Activated CD4-positive, alpha-beta memory T cell treated with anti-CD3 and anti-CD28 coated beads, Interleukin-2, amount 10 ng/mL, durations not matched to agents 7 days and 5 days (primary cell): Measurements from ENCODE around the gene GMDS. TPM values are rescaled to one million over a fixed set of nuclear protein-coding genes. Genes with fewer than 3 reads are reported as not detected.
"Not testable (repeated sequence)": the region's sequence is repeated elsewhere in the genome, so short reads cannot be mapped to it uniquely, and the experiment has no call there.

Source experiments
- CTCF ChIA-PET: fragments of 350-600 bp; sonication (Branson Sonifier 250); formaldehyde crosslinking; loops from one replicate; lab custom pipeline; 2021; ENCODE audit warnings: antibody characterized with exemption, inconsistent platforms; lab: Charles Lee
- POLR2A ChIA-PET: fragments of 350-600 bp; sonication (Branson Sonifier 250); formaldehyde crosslinking; loops from one replicate; lab custom pipeline; 2021; ENCODE audit warnings: antibody characterized with exemption; lab: Charles Lee
- DNase-seq: peaks from one replicate; pipeline ENCODE4 v3.0.0-alpha.2; 2020
- H3K27ac Mint-ChIP-seq: one replicate; pipeline ENCODE4 v1.8.0; 2021; ENCODE audit warnings: mild to moderate bottlenecking, mixed read lengths
- H3K27me3 Mint-ChIP-seq: one replicate; pipeline ENCODE4 v1.8.0; 2021; ENCODE audit warnings: mixed read lengths
- H3K36me3 Mint-ChIP-seq: one replicate; pipeline ENCODE4 v1.8.0; 2021; ENCODE audit warnings: low read depth, mixed read lengths
- H3K4me1 Mint-ChIP-seq: one replicate; pipeline ENCODE4 v1.8.0; 2021; ENCODE audit warnings: mixed read lengths
- H3K4me3 Mint-ChIP-seq: one replicate; pipeline ENCODE4 v1.8.0; 2021; ENCODE audit warnings: mild to moderate bottlenecking, mixed read lengths
- H3K9me3 Mint-ChIP-seq: one replicate; pipeline ENCODE4 v1.8.0; 2021; ENCODE audit warnings: mixed read lengths
- total RNA-seq, 2 experiments: library from RNA; stranded (reverse); gene quantifications; one replicate each; pipeline ENCODE4 v1.2.3, GENCODE V29; 2021

Gene GMDS
- total RNA-seq, 2 experiments from 2014 or later, result 23.7 to 24.7 TPM

- ChIA-PET POLR2A (no interaction called here), CTCF (no interaction called here)
- Mint-ChIP-seq H3K36me3 (no peaks in the 10 kb centered on the region), H3K4me3 (no peak overlapping the region), H3K9me3 (no peaks in the 10 kb centered on the region), H3K27ac (no peak overlapping the region), H3K4me1 (peaks cover 11% of the 10 kb centered on the region), H3K27me3 (peaks cover 2% of the 10 kb centered on the region)
- no peak for DNase-seq
These were observed 480.1 kb downstream of the GMDS start for GRCh38 chr6:1765160-1765903.

GRCh38 chr6:1764397-1764987 lies 480.9 kb downstream of the GMDS start:
- Mint-ChIP-seq H3K27ac (no peak overlapping the region), H3K9me3 (no peaks in the 10 kb centered on the region), H3K4me3 (no peak overlapping the region), H3K4me1 (peaks cover 7% of the 10 kb centered on the region), H3K27me3 (peaks cover 2% of the 10 kb centered on the region), H3K36me3 (no peaks in the 10 kb centered on the region)
- CTCF ChIA-PET, result no interaction called here
- no peak for DNase-seq
- POLR2A ChIA-PET, result no interaction called here

GRCh38 chr6:1763404-1763803 lies 482.0 kb downstream of the GMDS start:
- ChIA-PET POLR2A (no interaction called here), CTCF (interaction anchor here (1.1 kb wide), 1 partner anchor 239 kb away, joined by 3 read pairs; no protein-coding TSS in a partner anchor)
- Mint-ChIP-seq H3K27me3 (peaks cover 2% of the 10 kb centered on the region), H3K4me1 (peaks cover 5% of the 10 kb centered on the region), H3K36me3 (no peaks in the 10 kb centered on the region), H3K27ac (no peak overlapping the region), H3K4me3 (no peak overlapping the region), H3K9me3 (no peaks in the 10 kb centered on the region)
- DNase-seq, result no peak

GRCh38 chr6:1762203-1762602 lies 483.2 kb downstream of the GMDS start:
- Mint-ChIP-seq H3K27me3 (peaks cover 2% of the 10 kb centered on the region), H3K27ac (no peak overlapping the region), H3K4me1 (no peaks in the 10 kb centered on the region), H3K9me3 (no peaks in the 10 kb centered on the region), H3K36me3 (no peaks in the 10 kb centered on the region), H3K4me3 (no peak overlapping the region)
- CTCF ChIA-PET, result no interaction called here
- POLR2A ChIA-PET, result no interaction called here
- no peak for DNase-seq

- no peak for DNase-seq
- POLR2A ChIA-PET, result no interaction called here
- Mint-ChIP-seq H3K4me3 (no peak overlapping the region), H3K4me1 (no peaks in the 10 kb centered on the region), H3K27ac (no peak overlapping the region), H3K27me3 (peaks cover 2% of the 10 kb centered on the region), H3K36me3 (no peaks in the 10 kb centered on the region), H3K9me3 (no peaks in the 10 kb centered on the region)
- CTCF ChIA-PET, result no interaction called here
These were observed 483.9 kb downstream of the GMDS start for GRCh38 chr6:1761477-1761877.

GRCh38 chr6:1760876-1761275 lies 484.5 kb downstream of the GMDS start:
- H3K4me3 Mint-ChIP-seq, result no peak overlapping the region
- POLR2A ChIA-PET, result no interaction called here
- H3K27ac Mint-ChIP-seq, result no peak overlapping the region
- CTCF ChIA-PET, result no interaction called here
- peaks cover 2% of the 10 kb centered on the region for H3K27me3 Mint-ChIP-seq
- H3K9me3 Mint-ChIP-seq, result no peaks in the 10 kb centered on the region
- DNase-seq, result no peak
- no peaks in the 10 kb centered on the region for H3K36me3 Mint-ChIP-seq
- H3K4me1 Mint-ChIP-seq, result no peaks in the 10 kb centered on the region

GRCh38 chr6:1759870-1760269 lies 485.5 kb downstream of the GMDS start:
- CTCF ChIA-PET, result no interaction called here
- no peak for DNase-seq
- H3K4me3 Mint-ChIP-seq, result no peak overlapping the region
- H3K4me1 Mint-ChIP-seq, result no peaks in the 10 kb centered on the region
- peaks cover 2% of the 10 kb centered on the region for H3K27me3 Mint-ChIP-seq
- H3K36me3 Mint-ChIP-seq, result no peaks in the 10 kb centered on the region
- H3K9me3 Mint-ChIP-seq, result no peaks in the 10 kb centered on the region
- H3K27ac Mint-ChIP-seq, result no peak overlapping the region
- POLR2A ChIA-PET, result no interaction called here

- Mint-ChIP-seq H3K36me3 (no peaks in the 10 kb centered on the region), H3K27ac (no peak overlapping the region)
These were observed 487.2 kb downstream of the GMDS start for GRCh38 chr6:1758076-1758679.

GRCh38 chr6:1757131-1757530 lies 488.3 kb downstream of the GMDS start:
- Mint-ChIP-seq H3K27me3 (no peaks in the 10 kb centered on the region), H3K27ac (no peak overlapping the region), H3K36me3 (no peaks in the 10 kb centered on the region), H3K4me3 (no peak overlapping the region), H3K4me1 (no peaks in the 10 kb centered on the region), H3K9me3 (peaks cover 9% of the 10 kb centered on the region)
- no peak for DNase-seq
- ChIA-PET CTCF (no interaction called here), POLR2A (no interaction called here)

More at GRCh38 chr6:1758076-1758679, 487.2 kb downstream of the GMDS start:
- ChIA-PET CTCF (no interaction called here), POLR2A (no interaction called here)
- Mint-ChIP-seq H3K27me3 (no peaks in the 10 kb centered on the region), H3K4me1 (no peaks in the 10 kb centered on the region), H3K4me3 (no peak overlapping the region), H3K9me3 (no peaks in the 10 kb centered on the region)
- no peak for DNase-seq

- Mint-ChIP-seq H3K4me3 (no peak overlapping the region), H3K4me1 (no peaks in the 10 kb centered on the region), H3K27ac (no peak overlapping the region), H3K9me3 (peaks cover 12% of the 10 kb centered on the region), H3K36me3 (no peaks in the 10 kb centered on the region), H3K27me3 (no peaks in the 10 kb centered on the region)
- ChIA-PET POLR2A (no interaction called here), CTCF (no interaction called here)
- no peak for DNase-seq
These were observed 488.8 kb downstream of the GMDS start for GRCh38 chr6:1756472-1757129.

GRCh38 chr6:1751063-1751462 lies 494.3 kb downstream of the GMDS start:
- H3K27me3 Mint-ChIP-seq, H3K4me3 Mint-ChIP-seq, DNase-seq, CTCF ChIA-PET, H3K4me1 Mint-ChIP-seq, H3K36me3 Mint-ChIP-seq, H3K27ac Mint-ChIP-seq, POLR2A ChIA-PET: not testable (repeated sequence)
- peaks cover 12% of the 10 kb centered on the region for H3K9me3 Mint-ChIP-seq

- POLR2A ChIA-PET, result no interaction called here
- Mint-ChIP-seq H3K4me3 (no peak overlapping the region), H3K9me3 (peaks cover 12% of the 10 kb centered on the region), H3K36me3 (no peaks in the 10 kb centered on the region), H3K27ac (no peak overlapping the region), H3K27me3 (no peaks in the 10 kb centered on the region), H3K4me1 (no peaks in the 10 kb centered on the region)
- DNase-seq, result no peak
- CTCF ChIA-PET, result no interaction called here
These were observed 496.4 kb downstream of the GMDS start for GRCh38 chr6:1749041-1749440.

- Mint-ChIP-seq H3K4me3 (no peak overlapping the region), H3K27me3 (no peaks in the 10 kb centered on the region), H3K9me3 (peaks cover 7% of the 10 kb centered on the region), H3K27ac (no peak overlapping the region), H3K4me1 (no peaks in the 10 kb centered on the region), H3K36me3 (no peaks in the 10 kb centered on the region)
- CTCF ChIA-PET, result no interaction called here
- POLR2A ChIA-PET, result no interaction called here
- DNase-seq, result no peak
These were observed 497.9 kb downstream of the GMDS start for GRCh38 chr6:1747531-1747930.
